ENCODE results near the gene LMOD1.
A peak's percentile ranks its signal among the peaks of the same experiment; 100 is the strongest.

LMOD1 gene

GRCh38 chr1:201955009-201955728, 8.8 kb upstream of the LMOD1 start, which contains the start of gene TIMM17A:
TIMM17A (plus strand) TSS chr1:201955503; CDS start chr1:201955527, 24 bp downstream.
- H3K4me3 ChIP-seq (ENCODE audit: insufficient read depth in 1 of 2, low read depth in 1 of 2, low read length in 2 of 2) = peak within 1 kb of the TSS; percentile 95 to 96
- peak within 1 kb of the TSS; percentile 96 for H3K18ac ChIP-seq (ENCODE audit: low read depth in 1 of 2, low read length in 2 of 2)
- WGBS = 1% methylated on average over 36 of the region's 43 CpGs

GRCh38 chr1:201954263-201955008, 8.1 kb upstream of the LMOD1 start:
- H4K8ac ChIP-seq (ENCODE audit: low read length) = peak overlapping the region; percentile 9
- peak overlapping the region; percentile 95 to 96 for H3K4me3 ChIP-seq (ENCODE audit: insufficient read depth in 1 of 2, low read depth in 1 of 2, low read length in 2 of 2)
- peak overlapping the region; percentile 98 for H3K9ac ChIP-seq (ENCODE audit: low read length)
- H3K36me3 ChIP-seq (ENCODE audit: control insufficient read depth in 1 of 2, insufficient read depth in 2 of 2, low read depth in 1 of 2, low read length in 2 of 2) = peaks cover 11 to 21% of the 10 kb centered on the region in 2 experiments
- H3K27ac ChIP-seq (ENCODE audit: low read length, poor library complexity, severe bottlenecking) = peak overlapping the region; percentile 76
- H3K4me1 ChIP-seq (ENCODE audit: control insufficient read depth, insufficient read depth, low read depth, low read length) = peaks cover 5% of the 10 kb centered on the region
- H3K14ac ChIP-seq (ENCODE audit: low read length in 2 of 2) = no peak overlapping the region
- no peak overlapping the region for H3K23ac ChIP-seq (ENCODE audit: low read length in 2 of 2)
- H2BK15ac ChIP-seq (ENCODE audit: low read depth, poor library complexity, severe bottlenecking) = no peak overlapping the region
- 72% methylated on average over 21 of the region's 24 CpGs for WGBS
- peak overlapping the region; percentile 15 for H4K91ac ChIP-seq (ENCODE audit: low read length)
- H2BK12ac ChIP-seq (ENCODE audit: low read length in 2 of 2) = peak overlapping the region in 1 of 2 experiments; percentile 49
- no peak overlapping the region for H2AFZ ChIP-seq (ENCODE audit: low read depth, low read length)
- H3K18ac ChIP-seq (ENCODE audit: low read depth in 1 of 2, low read length in 2 of 2) = peak overlapping the region in 1 of 2 experiments; percentile 60
- peak overlapping the region; percentile 67 for H2BK120ac ChIP-seq (ENCODE audit: low read depth, low read length)
- no peak overlapping the region for H3K4me2 ChIP-seq (ENCODE audit: low read length, poor library complexity, severe bottlenecking)
- DNase-seq = peak; percentile 14
- peak overlapping the region in 1 of 2 experiments; percentile 84 for H3K4ac ChIP-seq (ENCODE audit: low read depth in 1 of 2, low read length in 2 of 2)
- peaks cover 3% of the 10 kb centered on the region for H3K79me1 ChIP-seq (replicated peaks; ENCODE audit: low read length, poor library complexity, severe bottlenecking)
- H2BK5ac ChIP-seq (ENCODE audit: low read depth, low read length, poor library complexity, severe bottlenecking) = no peak overlapping the region
- H2AK5ac ChIP-seq (ENCODE audit: low read length, severe bottlenecking) = peak overlapping the region; percentile 69
- H3K9me3 ChIP-seq (ENCODE audit: control insufficient read depth, low read length) = no peaks in the 10 kb centered on the region
- no peaks in the 10 kb centered on the region for H3K27me3 ChIP-seq (ENCODE audit: control insufficient read depth in 1 of 2, insufficient read depth in 1 of 2, low read length in 2 of 2)

More at GRCh38 chr1:201955009-201955728, 8.8 kb upstream of the LMOD1 start, which contains the start of gene TIMM17A:
- H3K23ac ChIP-seq (ENCODE audit: low read length in 2 of 2) = peak within 1 kb of the TSS in 1 of 2 experiments; percentile 94
- peak within 1 kb of the TSS; percentile 74 for H2AK5ac ChIP-seq (ENCODE audit: low read length, severe bottlenecking)
- peak within 1 kb of the TSS; percentile 98 for H3K9ac ChIP-seq (ENCODE audit: low read length)
- peak within 1 kb of the TSS; percentile 75 for H3K4me2 ChIP-seq (ENCODE audit: low read length, poor library complexity, severe bottlenecking)
- DNase-seq = peak; percentile 99
- peaks cover 17 to 25% of the 10 kb centered on the region in 2 experiments for H3K36me3 ChIP-seq (ENCODE audit: control insufficient read depth in 1 of 2, insufficient read depth in 2 of 2, low read depth in 1 of 2, low read length in 2 of 2)
- H3K14ac ChIP-seq (ENCODE audit: low read length in 2 of 2) = peak within 1 kb of the TSS in 1 of 2 experiments; percentile 98
- peak within 1 kb of the TSS; percentile 73 for H2BK120ac ChIP-seq (ENCODE audit: low read depth, low read length)
- peak within 1 kb of the TSS; percentile 60 for H2BK5ac ChIP-seq (ENCODE audit: low read depth, low read length, poor library complexity, severe bottlenecking)
- H3K4me1 ChIP-seq (ENCODE audit: control insufficient read depth, insufficient read depth, low read depth, low read length) = peaks cover 5% of the 10 kb centered on the region
- peak within 1 kb of the TSS; percentile 76 for H3K27ac ChIP-seq (ENCODE audit: low read length, poor library complexity, severe bottlenecking)
- no peak within 1 kb of the TSS for H2BK15ac ChIP-seq (ENCODE audit: low read depth, poor library complexity, severe bottlenecking)
- H3K9me3 ChIP-seq (ENCODE audit: control insufficient read depth, low read length) = no peaks in the 10 kb centered on the region
- H4K8ac ChIP-seq (ENCODE audit: low read length) = peak within 1 kb of the TSS; percentile 98
- H2BK12ac ChIP-seq (ENCODE audit: low read length in 2 of 2) = peak within 1 kb of the TSS in 1 of 2 experiments; percentile 49
- H2AFZ ChIP-seq (ENCODE audit: low read depth, low read length) = peak within 1 kb of the TSS; percentile 85
- peaks cover 5% of the 10 kb centered on the region for H3K79me1 ChIP-seq (replicated peaks; ENCODE audit: low read length, poor library complexity, severe bottlenecking)
- H3K27me3 ChIP-seq (ENCODE audit: control insufficient read depth in 1 of 2, insufficient read depth in 1 of 2, low read length in 2 of 2) = no peaks in the 10 kb centered on the region
- peak within 1 kb of the TSS; percentile 84 to 96 for H3K4ac ChIP-seq (ENCODE audit: low read depth in 1 of 2, low read length in 2 of 2)
- peak within 1 kb of the TSS; percentile 80 for H4K91ac ChIP-seq (ENCODE audit: low read length)

GRCh38 chr1:201949491-201949890, 3.1 kb upstream of the LMOD1 start:
- Histone ChIP-seq H2BK15ac (ENCODE audit: low read depth, poor library complexity, severe bottlenecking) (no peak overlapping the region), H3K4ac (ENCODE audit: low read depth in 1 of 2, low read length in 2 of 2) (peak overlapping the region in 1 of 2 experiments; percentile 15), H2BK5ac (ENCODE audit: low read depth, low read length, poor library complexity, severe bottlenecking) (no peak overlapping the region), H3K27me3 (ENCODE audit: control insufficient read depth in 1 of 2, insufficient read depth in 1 of 2, low read length in 2 of 2) (no peaks in the 10 kb centered on the region), H4K8ac (ENCODE audit: low read length) (peak overlapping the region; percentile 64), H3K9ac (ENCODE audit: low read length) (peak overlapping the region; percentile 56), H3K14ac (ENCODE audit: low read length in 2 of 2) (peak overlapping the region in 1 of 2 experiments; percentile 18), H3K4me2 (ENCODE audit: low read length, poor library complexity, severe bottlenecking) (no peak overlapping the region), H3K4me1 (ENCODE audit: control insufficient read depth, insufficient read depth, low read depth, low read length) (peaks cover 11% of the 10 kb centered on the region), H3K36me3 (ENCODE audit: control insufficient read depth in 1 of 2, insufficient read depth in 2 of 2, low read depth in 1 of 2, low read length in 2 of 2) (no peaks in the 10 kb centered on the region), H3K79me1 (replicated peaks; ENCODE audit: low read length, poor library complexity, severe bottlenecking) (no peaks in the 10 kb centered on the region), H3K27ac (ENCODE audit: low read length, poor library complexity, severe bottlenecking) (no peak overlapping the region), H4K91ac (ENCODE audit: low read length) (peak overlapping the region; percentile 40), H3K23ac (ENCODE audit: low read length in 2 of 2) (no peak overlapping the region), H3K4me3 (ENCODE audit: insufficient read depth in 1 of 2, low read depth in 1 of 2, low read length in 2 of 2) (no peak overlapping the region), H2AK5ac (ENCODE audit: low read length, severe bottlenecking) (no peak overlapping the region), H3K18ac (ENCODE audit: low read depth in 1 of 2, low read length in 2 of 2) (peak overlapping the region in 1 of 2 experiments; percentile 52), H2BK120ac (ENCODE audit: low read depth, low read length) (no peak overlapping the region), H2AFZ (ENCODE audit: low read depth, low read length) (no peak overlapping the region), H2BK12ac (ENCODE audit: low read length in 2 of 2) (no peak overlapping the region), H3K9me3 (ENCODE audit: control insufficient read depth, low read length) (no peaks in the 10 kb centered on the region)
- no peak for DNase-seq

- Histone ChIP-seq H3K9me3 (ENCODE audit: control insufficient read depth, low read length) (no peaks in the 10 kb centered on the region), H2BK120ac (ENCODE audit: low read depth, low read length) (no peak overlapping the region), H3K4me1 (ENCODE audit: control insufficient read depth, insufficient read depth, low read depth, low read length) (peaks cover 9% of the 10 kb centered on the region), H2AFZ (ENCODE audit: low read depth, low read length) (no peak overlapping the region), H2AK5ac (ENCODE audit: low read length, severe bottlenecking) (peak overlapping the region; percentile 4), H2BK15ac (ENCODE audit: low read depth, poor library complexity, severe bottlenecking) (no peak overlapping the region), H3K4me2 (ENCODE audit: low read length, poor library complexity, severe bottlenecking) (no peak overlapping the region), H4K91ac (ENCODE audit: low read length) (no peak overlapping the region), H3K79me1 (replicated peaks; ENCODE audit: low read length, poor library complexity, severe bottlenecking) (no peaks in the 10 kb centered on the region), H3K9ac (ENCODE audit: low read length) (peak overlapping the region; percentile 84), H3K23ac (ENCODE audit: low read length in 2 of 2) (no peak overlapping the region), H2BK12ac (ENCODE audit: low read length in 2 of 2) (peak overlapping the region; percentile 79 to 86), H3K14ac (ENCODE audit: low read length in 2 of 2) (no peak overlapping the region), H3K36me3 (ENCODE audit: control insufficient read depth in 1 of 2, insufficient read depth in 2 of 2, low read depth in 1 of 2, low read length in 2 of 2) (no peaks in the 10 kb centered on the region), H3K27ac (ENCODE audit: low read length, poor library complexity, severe bottlenecking) (no peak overlapping the region), H3K4me3 (ENCODE audit: insufficient read depth in 1 of 2, low read depth in 1 of 2, low read length in 2 of 2) (peak overlapping the region in 1 of 2 experiments; percentile 85), H3K18ac (ENCODE audit: low read depth in 1 of 2, low read length in 2 of 2) (peak overlapping the region in 1 of 2 experiments; percentile 78), H2BK5ac (ENCODE audit: low read depth, low read length, poor library complexity, severe bottlenecking) (no peak overlapping the region), H3K4ac (ENCODE audit: low read depth in 1 of 2, low read length in 2 of 2) (no peak overlapping the region), H3K27me3 (ENCODE audit: control insufficient read depth in 1 of 2, insufficient read depth in 1 of 2, low read length in 2 of 2) (no peaks in the 10 kb centered on the region), H4K8ac (ENCODE audit: low read length) (no peak overlapping the region)
- DNase-seq = no peak
- WGBS = 74% methylated on average over 2 of the region's 3 CpGs
Measured at GRCh38 chr1:201947697-201948008, 1.3 kb upstream of the LMOD1 start.
